ENCODE results near the gene KRT14. TPM values are rescaled to one million over a fixed set of nuclear protein-coding genes. Genes with fewer than 3 reads are reported as not detected.

Gene KRT14
- polyA plus RNA-seq, 1 experiment, result not detected

- Histone ChIP-seq H3K27me3 (ENCODE audit: control insufficient read depth, insufficient read depth, low read length) (peaks cover 48% of the 10 kb centered on the region), H3K27ac (ENCODE audit: low read depth, low read length) (no peak overlapping the region), H3K4me3 (ENCODE audit: low read depth, low read length) (no peak overlapping the region), H3K9me3 (ENCODE audit: control insufficient read depth, insufficient read depth, low read length) (no peaks in the 10 kb centered on the region)
- DNase-seq (ENCODE audit: low read depth, low spot score), result no peak
- TF ChIP-seq CTCF (IDR thresholded peaks at IDR 0.05; ENCODE audit: low read depth, low read length), result no peak
- CTCF ChIA-PET, result interaction anchor here (0.8 to 5.7 kb wide), 3 partner anchors 18 to 95 kb away, joined by 3 to 34 read pairs (median 8); no protein-coding TSS in a partner anchor
- POLR2A ChIA-PET, result no interaction called here
Measured at GRCh38 chr17:41567317-41567716, 19.4 kb downstream of the KRT14 start.

GRCh38 chr17:41565338-41565737 lies 21.4 kb downstream of the KRT14 start:
- no peak for DNase-seq (ENCODE audit: low read depth, low spot score)
- Histone ChIP-seq H3K27me3 (ENCODE audit: control insufficient read depth, insufficient read depth, low read length) (peaks cover 42% of the 10 kb centered on the region), H3K4me3 (ENCODE audit: low read depth, low read length) (no peak overlapping the region), H3K27ac (ENCODE audit: low read depth, low read length) (no peak overlapping the region), H3K9me3 (ENCODE audit: control insufficient read depth, insufficient read depth, low read length) (no peaks in the 10 kb centered on the region)
- no peak for TF ChIP-seq CTCF (IDR thresholded peaks at IDR 0.05; ENCODE audit: low read depth, low read length)
- ChIA-PET POLR2A (no interaction called here), CTCF (interaction anchor here (1.6 to 5.7 kb wide), 4 partner anchors 14 to 101 kb away, joined by 4 to 34 read pairs (median 7); no protein-coding TSS in a partner anchor)

- Histone ChIP-seq H3K27me3 (ENCODE audit: control insufficient read depth, insufficient read depth, low read length) (peaks cover 40% of the 10 kb centered on the region), H3K4me3 (ENCODE audit: low read depth, low read length) (no peak overlapping the region), H3K9me3 (ENCODE audit: control insufficient read depth, insufficient read depth, low read length) (no peaks in the 10 kb centered on the region), H3K27ac (ENCODE audit: low read depth, low read length) (no peak overlapping the region)
- no peak for TF ChIP-seq CTCF (IDR thresholded peaks at IDR 0.05; ENCODE audit: low read depth, low read length)
- ChIA-PET CTCF (interaction anchor here (1.1 to 5.7 kb wide), 3 partner anchors 15 to 99 kb away, joined by 3 to 34 read pairs (median 5); no protein-coding TSS in a partner anchor), POLR2A (no interaction called here)
- DNase-seq (ENCODE audit: low read depth, low spot score), result no peak
Measured at GRCh38 chr17:41563607-41564170, 23.0 kb downstream of the KRT14 start.

- DNase-seq (ENCODE audit: low read depth, low spot score), result no peak
- ChIA-PET CTCF (interaction anchor here (2.1 to 2.3 kb wide), 2 partner anchors 12 to 87 kb away, joined by 15 to 19 read pairs; no protein-coding TSS in a partner anchor), POLR2A (no interaction called here)
- H3K27ac ChIP-seq (ENCODE audit: low read depth, low read length), result no peak overlapping the region
- H3K4me3 ChIP-seq (ENCODE audit: low read depth, low read length), result no peak overlapping the region
- no peaks in the 10 kb centered on the region for H3K9me3 ChIP-seq (ENCODE audit: control insufficient read depth, insufficient read depth, low read length)
- peaks cover 46% of the 10 kb centered on the region for H3K27me3 ChIP-seq (ENCODE audit: control insufficient read depth, insufficient read depth, low read length)
- no peak for TF ChIP-seq CTCF (IDR thresholded peaks at IDR 0.05; ENCODE audit: low read depth, low read length)
Measured at GRCh38 chr17:41561554-41561953, 25.1 kb downstream of the KRT14 start.

GRCh38 chr17:41559548-41559947 lies 27.1 kb downstream of the KRT14 start:
- POLR2A ChIA-PET, result no interaction called here
- no peak overlapping the region for H3K27ac ChIP-seq (ENCODE audit: low read depth, low read length)
- peaks cover 42% of the 10 kb centered on the region for H3K27me3 ChIP-seq (ENCODE audit: control insufficient read depth, insufficient read depth, low read length)
- CTCF ChIA-PET, result interaction anchor here (2.1 to 2.6 kb wide), 2 partner anchors 11 to 89 kb away, joined by 15 to 55 read pairs; no protein-coding TSS in a partner anchor
- DNase-seq (ENCODE audit: low read depth, low spot score), result no peak
- H3K9me3 ChIP-seq (ENCODE audit: control insufficient read depth, insufficient read depth, low read length), result no peaks in the 10 kb centered on the region
- no peak for TF ChIP-seq CTCF (IDR thresholded peaks at IDR 0.05; ENCODE audit: low read depth, low read length)
- H3K4me3 ChIP-seq (ENCODE audit: low read depth, low read length), result no peak overlapping the region

Data from AG04450 (cell line).